Stimulated activated CD4-positive, alpha-beta T cell treated with anti-CD3 and anti-CD28 coated beads, Interleukin-4, amount 100 ng/mL, for 48 hours (primary cell): ENCODE data around the gene LIPM.
"Not testable (repeated sequence)": the region's sequence is repeated elsewhere in the genome, so short reads cannot be mapped to it uniquely, and the experiment has no call there.

ENCODE experiments used
- DNase-seq, 2 donors: peaks; one replicate each; pipeline ENCODE4 v3.0.0-alpha.2; 2020; ENCODE audit warnings: low read depth in 2 of 2

The LIPM gene

GRCh38 chr10:88803641-88804040 is 1.1 kb downstream of the LIPM start:
- no peak for DNase-seq

- no peak for DNase-seq
Observed at GRCh38 chr10:88804083-88804812, 1.7 kb downstream of the LIPM start.

- DNase-seq: no peak
Observed at GRCh38 chr10:88805361-88805760, 2.8 kb downstream of the LIPM start.

- no peak for DNase-seq
Observed at GRCh38 chr10:88805924-88806323, 3.4 kb downstream of the LIPM start.

- no peak for DNase-seq
Observed at GRCh38 chr10:88809621-88810020, 7.1 kb downstream of the LIPM start.

- DNase-seq: no peak
Observed at GRCh38 chr10:88810196-88810961, 7.8 kb downstream of the LIPM start.

- no peak for DNase-seq
Observed at GRCh38 chr10:88813200-88813599, 10.7 kb downstream of the LIPM start.

GRCh38 chr10:88819290-88819689 is 16.8 kb downstream of the LIPM start:
- DNase-seq: no peak

- DNase-seq: no peak
Observed at GRCh38 chr10:88820748-88821401, 18.3 kb downstream of the LIPM start.

- no peak for DNase-seq
Observed at GRCh38 chr10:88826388-88826787, 23.9 kb downstream of the LIPM start.

- no peak for DNase-seq
Observed at GRCh38 chr10:88827671-88828070, 25.1 kb downstream of the LIPM start.

- DNase-seq: no peak
Observed at GRCh38 chr10:88828310-88828709, 25.8 kb downstream of the LIPM start.

GRCh38 chr10:88830643-88831268 is 28.2 kb downstream of the LIPM start:
- no peak for DNase-seq

GRCh38 chr10:88831709-88832108 is 29.2 kb downstream of the LIPM start:
- DNase-seq: peak; percentile 16 to 23

GRCh38 chr10:88832376-88832775 is 29.8 kb downstream of the LIPM start:
- no peak for DNase-seq

- DNase-seq: no peak
Observed at GRCh38 chr10:88833156-88833555, 30.6 kb downstream of the LIPM start.

- no peak for DNase-seq
Observed at GRCh38 chr10:88833723-88834122, 31.2 kb downstream of the LIPM start.

GRCh38 chr10:88835096-88835909 is 32.8 kb downstream of the LIPM start:
- peak; percentile 77 to 84 for DNase-seq

- no peak for DNase-seq
Observed at GRCh38 chr10:88835910-88836221, 33.3 kb downstream of the LIPM start.

GRCh38 chr10:88837632-88838031 is 35.1 kb downstream of the LIPM start:
- not testable (repeated sequence) for DNase-seq

- DNase-seq: no peak
Observed at GRCh38 chr10:88838766-88839350, 36.3 kb downstream of the LIPM start.
